NCI-H2107 treated with DMSO at 0.1 percent for 48 hours (cell line): ENCODE data around the gene DNAAF8.
A peak's percentile ranks its signal among the peaks of the same experiment; 100 is the strongest.
"Not testable (repeated sequence)": the region's sequence is repeated elsewhere in the genome, so short reads cannot be mapped to it uniquely, and the experiment has no call there.

Source experiments
- DNase-seq: peaks from one replicate; lab custom pipeline; 2025; ENCODE audit not compliant: unreplicated experiment; lab: John Stamatoyannopoulos, UW

The DNAAF8 gene

GRCh38 chr16:4723071-4723767 lies 11.1 kb upstream of the DNAAF8 start:
- DNase-seq, result no peak

- no peak for DNase-seq
These were observed 9.6 kb upstream of the DNAAF8 start for GRCh38 chr16:4724661-4725270.

DNA sequence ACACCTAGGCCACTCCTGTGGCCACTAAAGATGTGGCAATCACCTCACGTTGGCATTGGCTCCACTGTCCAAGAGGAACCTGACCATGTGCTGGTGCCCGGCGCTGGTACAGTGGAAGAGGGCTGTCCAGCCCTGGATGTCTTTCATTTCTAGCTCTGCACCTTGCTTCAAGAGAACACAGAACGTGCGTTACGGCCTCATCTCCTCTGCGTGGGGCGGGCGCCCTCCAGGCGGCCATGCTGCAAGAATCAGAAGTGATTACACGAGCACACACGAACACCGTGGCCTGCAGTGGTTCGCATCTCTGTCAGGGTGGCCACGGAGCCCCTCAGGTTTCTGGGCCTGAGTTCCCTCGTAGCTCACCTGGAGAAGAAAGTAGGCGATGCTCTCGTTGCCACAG lies 7.7 kb upstream of the DNAAF8 start:
- no peak for DNase-seq

DNA sequence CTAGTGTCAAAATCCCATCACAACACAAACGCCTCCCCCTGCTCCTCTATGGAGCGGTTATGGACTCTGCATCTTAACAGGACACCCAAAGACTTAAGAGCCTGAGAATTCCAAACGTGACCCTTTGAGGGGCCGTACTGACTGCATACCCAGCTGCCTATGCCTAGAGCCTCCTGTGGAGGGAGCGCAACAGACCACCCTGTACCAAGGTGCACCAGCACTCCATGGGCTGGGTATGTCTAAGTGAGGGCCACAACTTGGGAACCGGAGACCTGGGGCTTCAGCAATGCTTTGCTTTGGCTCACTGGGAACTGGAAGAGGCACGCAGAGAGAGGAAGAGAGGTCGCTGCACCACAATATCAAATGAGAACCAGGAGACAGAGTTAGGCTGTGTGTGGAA lies 5.7 kb upstream of the DNAAF8 start:
- DNase-seq, result no peak

GRCh38 chr16:4729876-4730275 lies 4.5 kb upstream of the DNAAF8 start:
- no peak for DNase-seq

GRCh38 chr16:4733211-4733742 lies 1.1 kb upstream of the DNAAF8 start:
- no peak for DNase-seq

- no peak for DNase-seq
These were observed 632 bp upstream of the DNAAF8 start for GRCh38 chr16:4733747-4734062.

- peak; percentile 39 for DNase-seq
These were observed 596 bp downstream of the DNAAF8 start for GRCh38 chr16:4734730-4735535.

GRCh38 chr16:4736546-4736945 lies 2.2 kb downstream of the DNAAF8 start:
- DNase-seq, result no peak

DNA sequence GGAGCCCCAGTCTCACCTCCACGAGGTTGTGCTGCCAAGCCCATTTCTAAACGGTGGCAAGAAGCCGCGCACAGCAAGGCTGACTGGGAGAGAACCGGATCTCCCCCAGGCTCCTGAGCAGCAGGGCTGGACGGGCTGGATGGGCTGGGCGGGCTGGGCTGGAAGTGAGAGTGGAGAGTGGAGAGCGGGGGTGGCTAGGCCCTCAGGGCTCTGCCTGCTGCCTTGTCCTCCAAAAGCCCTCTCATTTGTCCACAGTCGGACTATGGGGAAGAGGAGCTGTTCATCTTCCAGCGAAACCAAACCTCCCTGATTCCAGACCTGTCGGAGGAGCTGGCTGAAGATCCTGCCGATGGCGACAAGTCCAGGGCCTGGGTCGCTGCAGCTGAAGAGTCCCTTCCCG lies 3.2 kb downstream of the DNAAF8 start:
- DNase-seq, result no peak

DNA sequence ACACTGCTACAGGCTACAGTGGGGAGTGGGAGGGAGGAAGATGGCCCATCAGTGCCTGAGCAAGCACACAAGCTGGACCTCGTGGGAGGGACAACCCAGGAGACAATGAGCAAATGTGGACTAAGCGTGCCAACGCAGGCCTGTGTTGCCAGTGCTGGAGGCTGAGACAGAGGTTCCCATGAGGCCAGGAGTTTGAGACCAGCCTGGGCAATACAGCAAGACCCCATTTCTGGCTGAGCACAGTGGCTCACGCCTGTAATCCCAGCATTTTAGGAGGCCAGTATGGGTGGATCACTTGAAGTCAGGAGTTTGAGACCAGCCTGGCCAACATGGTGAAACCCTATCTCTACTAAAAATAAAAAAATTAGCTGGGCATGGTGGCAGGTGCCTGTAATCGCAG lies 4.0 kb downstream of the DNAAF8 start:
- DNase-seq, result not testable (repeated sequence)

DNA sequence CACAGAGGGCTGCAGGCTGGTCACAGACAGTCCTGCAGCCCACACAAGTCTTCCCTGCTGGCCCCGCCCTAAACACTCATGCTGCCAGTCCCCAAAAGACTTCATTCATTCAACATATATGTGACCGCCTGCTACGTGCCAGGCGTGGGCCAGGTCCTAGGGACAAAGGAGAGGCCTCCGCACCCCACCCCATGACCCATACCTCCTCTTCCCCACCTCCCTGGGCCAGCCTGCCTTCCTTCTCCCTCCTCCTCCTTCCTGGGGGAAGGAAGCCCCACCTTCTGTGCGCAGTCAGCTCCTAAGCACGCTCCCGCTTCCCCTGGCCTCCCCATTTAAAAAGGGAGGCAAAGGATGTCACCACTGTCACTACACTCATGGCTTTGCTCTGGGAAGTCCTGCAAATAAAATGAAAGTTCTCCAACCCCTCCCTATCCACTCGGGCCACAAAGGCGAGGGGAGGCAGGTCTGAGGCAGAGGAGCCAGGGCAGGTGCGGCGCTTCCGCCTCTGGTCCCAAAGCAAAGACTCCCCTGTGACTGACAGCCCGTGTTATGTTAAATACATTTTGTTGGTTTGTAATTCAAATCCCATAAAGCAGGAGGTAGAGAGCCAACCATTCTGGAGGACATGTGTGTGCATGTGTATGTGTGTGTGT lies 9.0 kb downstream of the DNAAF8 start:
- DNase-seq, result peak; percentile 17

DNA sequence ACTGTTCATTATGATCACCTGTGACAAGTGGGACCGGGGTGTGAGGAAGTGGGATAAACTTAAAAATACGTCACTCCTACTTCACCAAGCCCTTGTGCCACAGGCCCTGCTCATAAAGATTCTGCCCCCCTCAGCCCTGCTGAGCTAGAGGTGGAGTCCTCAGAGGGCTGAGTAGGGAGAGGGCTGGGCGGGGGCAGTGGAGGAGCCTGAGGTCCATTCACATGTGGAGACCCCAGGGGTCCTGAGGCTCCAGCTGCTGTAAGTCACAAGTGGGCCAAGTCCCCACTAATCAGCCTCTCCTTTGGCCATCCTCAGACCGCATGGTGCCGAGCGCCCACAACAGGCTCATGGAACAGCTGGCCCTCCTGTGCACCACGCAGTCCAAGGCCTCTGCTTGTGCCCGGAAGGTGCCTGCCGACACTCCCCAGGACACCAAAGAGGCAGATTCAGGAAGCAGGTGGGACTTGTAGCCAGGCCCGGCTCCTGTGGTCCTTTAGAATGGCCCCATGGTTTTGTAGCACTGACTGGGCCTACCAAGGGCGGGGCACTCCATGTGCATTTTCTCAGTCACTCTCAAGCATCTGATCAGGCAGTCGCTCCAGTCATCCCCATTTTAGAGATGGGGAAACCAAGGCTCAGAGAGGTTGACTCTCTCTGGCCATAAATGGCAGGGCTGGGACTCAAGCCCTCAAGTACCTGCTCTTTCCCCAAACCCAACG lies 10.4 kb downstream of the DNAAF8 start:
- no peak for DNase-seq

DNA sequence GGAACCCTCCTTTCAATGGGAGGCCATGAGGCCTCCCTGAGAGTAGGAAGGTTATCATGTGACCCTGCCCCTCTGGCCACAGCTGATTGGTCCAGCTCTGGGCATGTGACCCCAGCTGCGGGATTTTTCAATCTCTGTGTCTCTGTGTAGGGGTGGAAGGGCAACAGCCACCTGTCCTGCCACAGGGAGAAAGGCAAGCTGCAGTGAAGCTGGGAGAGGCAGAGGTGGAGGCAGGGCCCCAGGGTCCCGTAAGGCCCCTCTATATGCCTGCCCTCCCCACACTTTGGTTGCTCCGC lies 10.9 kb downstream of the DNAAF8 start:
- no peak for DNase-seq

DNA sequence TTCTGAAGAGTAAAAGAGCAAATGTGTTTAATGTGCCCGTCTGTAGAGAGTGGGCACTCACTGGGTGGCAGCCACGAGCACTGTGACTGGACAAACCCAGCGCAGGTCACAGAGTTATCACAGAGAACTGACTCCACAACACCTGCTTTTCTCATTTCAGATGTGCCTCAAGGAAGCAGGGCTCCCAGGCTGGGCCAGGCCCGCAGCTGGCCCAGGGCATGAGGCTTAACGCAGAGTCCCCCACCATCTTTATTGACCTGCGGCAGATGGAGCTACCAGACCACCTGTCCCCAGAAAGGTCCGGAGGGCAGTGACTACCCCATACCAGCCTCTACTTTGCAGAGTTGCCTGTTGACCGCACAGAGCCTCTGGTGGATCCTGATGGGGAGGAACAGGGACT lies 11.9 kb downstream of the DNAAF8 start:
- no peak for DNase-seq

DNA sequence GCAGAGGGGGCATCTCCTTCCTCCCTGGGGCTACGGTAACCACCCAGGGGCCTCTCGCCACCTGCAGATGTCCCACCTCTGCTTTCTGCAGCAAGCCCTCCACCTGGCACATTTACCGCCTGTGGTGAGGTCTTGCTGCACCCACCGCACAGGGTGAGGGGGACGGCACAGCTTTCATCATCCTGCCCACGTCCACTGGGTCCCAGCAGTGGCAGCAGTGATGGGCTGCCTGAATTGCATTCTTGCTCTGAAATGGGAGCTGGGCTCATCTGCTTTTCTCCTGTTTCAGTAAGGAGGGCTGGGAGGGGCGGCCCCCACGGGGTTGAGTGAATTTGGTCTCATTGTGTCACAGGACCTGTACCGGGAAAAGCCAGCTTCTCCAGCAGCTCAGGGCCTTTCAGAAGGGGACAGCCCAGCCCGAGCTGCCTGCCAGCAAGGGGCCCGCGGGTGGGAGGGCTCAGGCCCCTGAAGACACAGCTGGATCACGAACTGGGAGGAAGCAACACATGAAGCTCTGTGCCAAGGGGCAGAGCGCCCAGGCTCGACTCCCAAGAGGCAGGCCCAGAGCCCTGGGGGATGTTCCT lies 12.7 kb downstream of the DNAAF8 start:
- DNase-seq, result no peak

GRCh38 chr16:4747906-4748681 lies 13.8 kb downstream of the DNAAF8 start:
- no peak for DNase-seq

DNA sequence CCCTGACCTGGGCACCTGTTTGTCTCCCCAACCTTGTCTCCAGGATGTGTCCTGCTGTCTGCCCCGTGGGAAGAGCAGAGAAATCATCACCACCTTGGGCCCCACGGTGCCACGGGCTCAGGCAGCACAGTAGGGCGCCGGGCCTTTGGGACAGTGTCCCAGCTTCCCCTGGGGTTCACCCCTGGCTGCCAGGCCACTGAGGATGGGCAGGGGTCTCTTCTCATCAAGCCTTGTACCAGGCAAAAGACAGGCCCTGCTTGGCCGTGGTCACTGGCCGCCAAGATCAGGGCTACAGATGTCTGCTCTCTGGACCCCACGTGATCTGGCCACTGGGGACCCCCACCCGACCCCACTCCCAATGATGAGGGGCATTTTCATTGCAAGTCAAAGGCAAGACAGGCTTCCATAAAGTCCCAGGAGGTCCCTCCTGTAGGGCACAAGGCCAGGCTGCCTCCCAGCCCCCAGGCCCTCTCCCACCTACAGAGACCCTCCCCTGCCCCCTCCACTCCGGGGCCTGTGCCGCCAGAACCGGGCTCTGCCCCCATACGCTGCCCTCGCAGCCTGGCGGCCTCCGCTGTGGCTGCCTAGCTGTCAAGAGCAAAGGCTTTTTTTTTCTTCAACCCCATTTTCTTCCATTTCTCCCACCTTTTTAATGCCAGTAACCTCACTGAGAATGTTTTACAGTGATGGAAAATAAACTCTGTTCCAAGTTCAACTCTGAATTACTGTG lies 14.5 kb downstream of the DNAAF8 start:
- no peak for DNase-seq

DNA sequence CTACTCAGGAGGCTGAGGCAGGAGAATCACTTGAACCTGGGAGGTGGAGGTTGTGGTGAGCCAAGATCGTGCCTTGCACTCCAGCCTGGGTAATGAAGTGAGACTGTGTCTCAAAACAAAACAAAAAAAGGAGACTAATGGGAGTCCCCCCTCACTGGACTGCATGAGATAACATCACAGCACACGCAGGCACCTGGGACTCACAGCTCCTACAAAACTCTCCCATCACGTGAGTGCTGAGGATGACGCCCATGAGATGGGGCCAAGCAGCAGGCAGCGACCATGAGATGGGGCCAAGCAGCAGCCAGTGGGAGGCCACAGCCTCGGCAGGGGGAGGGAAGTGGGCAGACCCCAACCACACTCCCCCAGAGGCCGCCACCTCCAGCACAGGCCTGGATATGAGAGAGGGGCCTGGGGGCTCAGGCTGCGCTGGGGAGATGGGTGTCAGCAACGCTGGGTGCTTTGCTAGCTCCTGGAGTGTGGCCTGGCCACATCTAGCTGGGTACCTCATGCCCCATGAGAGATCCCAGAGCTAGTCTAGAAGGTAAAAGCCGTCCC lies 15.4 kb downstream of the DNAAF8 start:
- no peak for DNase-seq
